Activated CD4-positive, CD25-positive, alpha-beta regulatory T cell (primary cell): ENCODE measurements around the gene S100A12.
"Not testable (repeated sequence)": the region's sequence is repeated elsewhere in the genome, so short reads cannot be mapped to it uniquely, and the experiment has no call there.

Source experiments
- DNase-seq, 4 experiments: peaks; one replicate each; lab custom pipeline; 2025; lab: John Stamatoyannopoulos, UW

The S100A12 gene

DNA sequence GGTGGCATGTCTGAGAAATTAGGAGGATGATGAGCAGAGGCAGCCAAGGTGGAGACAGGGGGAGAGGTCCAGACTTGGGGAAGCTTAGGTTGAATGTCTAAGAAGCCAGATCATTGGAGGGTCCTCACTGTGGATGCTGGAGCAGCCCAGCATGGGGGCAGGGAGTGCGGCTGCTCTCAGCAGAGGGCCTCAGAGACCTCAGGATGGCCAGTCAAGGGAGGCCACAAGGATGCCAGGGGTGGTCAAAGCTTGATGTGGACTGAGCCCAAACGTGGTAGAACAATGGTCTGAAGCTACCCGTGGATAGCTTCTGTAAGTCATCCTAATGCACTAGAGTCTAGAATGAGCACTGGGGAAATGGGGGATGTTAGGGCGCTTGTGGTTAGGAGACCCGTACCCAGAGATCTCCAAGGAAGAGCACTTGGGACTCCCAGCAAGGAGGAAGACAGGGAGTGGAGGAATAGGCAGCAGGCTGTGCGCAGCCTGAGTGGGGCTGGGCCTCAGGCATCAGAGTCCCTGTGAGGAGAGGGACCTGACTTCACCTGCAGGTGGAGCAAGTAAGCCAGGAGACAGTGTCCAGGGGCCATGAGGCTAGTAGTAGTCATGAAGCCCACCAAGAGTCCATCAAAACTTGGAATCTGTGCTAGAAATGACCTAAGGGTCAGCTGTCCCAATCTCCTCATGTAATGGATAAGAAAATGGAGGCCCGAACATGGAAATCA is 22.0 kb downstream of the S100A12 start:
- DNase-seq = no peak

DNA sequence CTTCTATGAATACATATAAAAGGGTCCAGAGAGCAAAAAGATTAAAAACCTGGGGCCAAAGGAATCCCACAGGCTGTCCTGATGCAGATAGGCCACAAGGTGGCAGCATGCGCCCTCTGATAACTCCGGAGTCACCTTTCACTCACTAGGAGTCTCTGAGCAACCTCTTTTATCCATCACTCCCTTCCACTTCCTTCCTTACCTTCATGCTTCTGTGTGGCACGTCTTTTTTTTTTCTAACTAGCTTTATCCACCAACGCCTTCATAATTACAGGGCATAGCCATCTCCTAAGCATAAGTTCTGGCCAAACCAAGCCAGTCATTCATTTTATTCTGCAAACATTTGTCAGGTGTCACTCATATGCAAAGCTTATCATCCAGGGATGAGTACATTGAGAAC is 22.9 kb downstream of the S100A12 start:
- peak in 3 of 4 experiments; percentile 7 to 33 (median 12) for DNase-seq

DNA sequence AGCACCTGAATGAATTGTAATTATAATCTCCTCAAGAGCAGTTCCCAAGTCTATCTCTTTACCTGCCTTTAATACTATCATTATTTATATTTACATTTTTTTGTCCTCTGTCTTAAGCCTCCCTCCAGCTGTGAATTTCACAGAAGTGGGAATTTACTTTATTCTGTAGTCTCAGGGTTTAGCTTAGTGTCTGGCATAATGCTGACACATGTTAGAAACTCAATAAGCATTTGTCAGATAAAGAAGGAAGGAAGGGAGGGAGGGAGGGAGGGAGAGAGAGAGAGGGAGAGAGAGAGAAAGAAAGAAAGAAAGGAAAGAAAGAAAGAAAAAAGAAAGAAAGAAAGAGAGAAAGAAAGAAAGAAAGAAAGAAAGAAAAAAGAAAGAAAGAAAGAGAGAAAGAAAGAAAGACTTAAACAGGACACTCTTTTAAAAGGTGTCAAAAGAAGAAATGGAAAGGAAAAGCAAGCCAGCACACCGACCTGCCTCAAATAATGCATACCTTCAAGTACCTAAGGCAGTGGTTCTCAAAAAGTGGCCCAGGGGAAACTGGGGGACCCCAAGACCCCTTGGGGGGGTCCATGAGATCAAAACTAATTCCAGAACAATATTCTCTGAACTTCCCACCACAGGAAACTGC is 25.0 kb downstream of the S100A12 start:
- no peak for DNase-seq

DNA sequence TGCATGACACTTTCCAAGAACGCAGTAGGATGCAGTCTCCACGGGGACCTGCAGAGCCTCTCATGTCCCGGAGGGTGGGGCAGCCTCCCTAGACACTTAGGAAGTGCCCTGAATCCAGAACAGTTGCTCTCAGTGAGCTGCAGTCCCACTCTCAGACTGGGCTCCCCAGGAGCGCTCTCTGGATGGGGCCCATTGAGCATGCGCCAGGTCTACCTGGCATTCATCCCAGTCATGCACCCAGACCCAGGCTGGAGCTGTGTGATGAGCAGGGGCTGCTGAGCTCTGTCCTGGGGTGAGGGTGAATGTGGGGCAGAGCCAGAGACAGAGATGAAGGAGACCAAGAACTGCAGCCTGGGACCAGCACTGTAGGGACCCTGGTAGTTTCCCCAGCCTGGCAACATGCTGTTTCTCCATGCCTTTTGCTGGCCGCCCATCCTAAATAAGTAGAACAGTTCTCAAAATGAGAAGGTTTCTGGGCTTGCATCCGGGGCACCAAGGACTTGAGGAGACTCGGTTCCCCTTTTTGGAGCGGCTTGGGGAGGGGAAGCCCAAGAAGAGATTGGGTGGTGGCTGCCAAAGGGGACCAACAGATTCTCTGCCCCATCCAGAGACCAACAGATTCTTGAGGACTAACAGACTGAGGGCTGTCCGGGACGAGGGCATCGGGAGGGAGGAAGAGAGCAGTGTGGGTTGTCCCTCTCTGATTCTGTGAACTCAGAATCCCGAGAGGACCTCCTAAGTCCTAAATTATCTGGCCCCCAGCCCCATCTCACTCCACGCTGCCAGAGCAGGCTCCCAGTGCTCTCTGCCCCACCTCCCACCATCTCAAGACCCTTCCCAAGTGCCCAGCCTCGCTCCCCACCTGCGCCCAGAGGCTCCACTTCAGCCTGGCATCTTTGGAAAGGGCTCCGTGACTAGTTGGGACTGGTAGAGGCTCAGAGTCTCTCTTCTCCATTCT is 25.8 kb downstream of the S100A12 start:
- DNase-seq = no peak

DNA sequence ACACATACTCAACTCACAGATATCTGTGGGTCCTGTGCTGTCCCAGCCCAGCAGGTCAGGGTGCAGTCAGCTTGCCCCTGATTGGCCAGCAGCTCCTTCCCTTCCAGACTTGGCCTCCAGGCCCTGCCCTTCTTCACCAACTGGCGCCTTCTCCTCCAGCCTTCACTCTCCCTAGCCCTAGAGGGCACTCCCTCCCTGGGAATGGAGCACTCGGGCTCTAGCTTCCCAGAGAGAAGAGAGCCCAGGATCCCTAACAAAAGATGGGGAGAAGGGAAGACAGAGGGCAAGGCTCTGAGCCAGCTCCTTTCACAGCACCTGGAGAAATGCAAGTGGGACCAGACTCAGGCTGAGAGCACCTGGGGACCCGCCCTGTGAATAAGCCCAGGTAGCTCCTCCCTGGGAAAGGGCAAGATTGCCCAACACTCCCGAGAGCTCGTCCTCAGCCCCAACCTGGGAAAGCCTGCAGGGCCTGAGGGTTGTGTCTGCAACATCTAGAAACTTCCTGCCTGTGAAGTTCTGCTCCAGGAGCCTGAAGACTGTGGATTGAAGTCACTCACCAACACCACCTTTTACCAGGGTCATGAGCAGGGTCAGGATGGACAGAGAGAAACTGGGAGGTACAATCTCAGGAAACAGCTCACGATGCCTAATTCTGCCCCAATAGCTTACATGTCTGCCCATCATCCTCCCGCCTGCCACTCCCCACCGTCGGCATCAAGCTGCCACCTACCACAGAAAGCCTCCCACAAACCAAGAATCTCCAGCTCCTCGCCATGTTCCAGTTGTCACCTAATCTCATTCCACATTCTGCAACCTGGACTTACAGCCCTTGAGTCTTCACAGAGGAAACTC is 26.7 kb downstream of the S100A12 start, which contains the start of gene PGLYRP4:
Gene PGLYRP4 (minus strand): TSS at position 331 of the 852 bp plus-strand sequence. CDS start 909 bp downstream, outside the sequence.
- no peak for DNase-seq

DNA sequence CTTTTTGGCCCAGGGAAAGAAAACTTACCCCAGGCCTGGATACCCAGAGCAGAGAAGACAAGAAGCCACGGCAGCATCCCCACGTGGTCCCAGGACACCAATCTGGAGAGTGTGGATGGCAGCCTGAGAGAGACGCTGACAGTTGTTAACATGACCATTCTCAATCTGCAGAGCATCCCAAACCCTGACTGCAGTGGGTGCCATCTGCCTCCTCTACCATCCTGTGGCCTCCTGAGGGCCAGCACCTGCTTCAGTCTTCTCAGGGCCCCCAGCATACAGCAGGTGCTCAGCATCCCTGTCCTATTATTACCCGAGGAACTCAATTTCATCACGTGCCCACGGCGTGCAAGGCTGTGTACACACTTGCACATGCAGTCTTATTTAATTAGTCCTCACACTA is 27.6 kb downstream of the S100A12 start:
- DNase-seq = no peak

DNA sequence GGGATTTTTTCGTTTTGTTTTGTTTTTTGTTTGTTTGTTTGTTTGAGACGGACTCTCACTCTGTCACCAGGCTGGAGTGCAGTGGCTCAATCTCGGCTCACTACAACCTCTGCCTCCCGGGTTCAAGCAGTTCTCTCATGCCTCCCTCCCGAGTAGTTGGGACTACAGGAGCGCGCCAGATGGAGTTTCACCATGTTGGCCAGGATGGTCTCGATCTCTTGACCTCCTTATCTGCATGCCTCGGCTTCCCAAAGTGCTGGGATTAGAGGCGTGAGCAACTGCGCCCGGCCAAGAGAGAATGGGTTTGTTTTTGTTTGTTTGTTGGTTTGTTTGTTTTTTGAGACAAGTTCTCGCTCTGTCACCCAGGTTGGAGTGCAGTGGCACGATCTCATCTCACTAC is 28.4 kb downstream of the S100A12 start:
- not testable (repeated sequence) for DNase-seq

DNA sequence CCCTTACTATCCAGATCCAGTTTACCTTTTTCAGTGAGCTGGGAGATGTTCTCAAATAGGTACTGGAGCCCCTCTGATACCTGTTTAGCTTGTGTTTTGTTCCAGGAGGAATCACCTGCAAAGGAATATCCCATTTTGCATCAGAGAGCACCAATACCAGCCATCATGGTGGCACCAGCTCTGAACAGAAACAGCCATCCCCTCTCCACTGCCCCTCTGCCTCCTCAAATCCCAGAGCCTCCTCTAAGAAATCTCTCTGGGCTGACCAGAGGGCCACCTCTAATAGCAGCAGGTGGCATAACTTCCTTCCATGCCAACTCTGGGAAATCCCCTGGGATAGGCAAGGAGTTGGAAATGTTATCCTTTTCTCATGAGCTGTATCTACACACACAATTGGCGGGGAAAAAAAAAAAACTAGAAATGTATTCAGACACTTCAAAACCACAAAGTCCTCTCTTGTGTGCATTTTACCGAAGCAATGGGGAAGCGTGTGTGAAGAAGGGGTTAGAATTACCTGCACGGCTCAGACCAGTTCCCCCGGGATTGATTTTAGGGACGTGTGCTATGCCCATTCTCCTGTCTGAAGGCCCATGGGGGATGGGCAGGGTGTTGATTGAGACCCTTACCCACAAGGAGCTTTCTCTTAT is 29.2 kb downstream of the S100A12 start:
- no peak for DNase-seq

DNA sequence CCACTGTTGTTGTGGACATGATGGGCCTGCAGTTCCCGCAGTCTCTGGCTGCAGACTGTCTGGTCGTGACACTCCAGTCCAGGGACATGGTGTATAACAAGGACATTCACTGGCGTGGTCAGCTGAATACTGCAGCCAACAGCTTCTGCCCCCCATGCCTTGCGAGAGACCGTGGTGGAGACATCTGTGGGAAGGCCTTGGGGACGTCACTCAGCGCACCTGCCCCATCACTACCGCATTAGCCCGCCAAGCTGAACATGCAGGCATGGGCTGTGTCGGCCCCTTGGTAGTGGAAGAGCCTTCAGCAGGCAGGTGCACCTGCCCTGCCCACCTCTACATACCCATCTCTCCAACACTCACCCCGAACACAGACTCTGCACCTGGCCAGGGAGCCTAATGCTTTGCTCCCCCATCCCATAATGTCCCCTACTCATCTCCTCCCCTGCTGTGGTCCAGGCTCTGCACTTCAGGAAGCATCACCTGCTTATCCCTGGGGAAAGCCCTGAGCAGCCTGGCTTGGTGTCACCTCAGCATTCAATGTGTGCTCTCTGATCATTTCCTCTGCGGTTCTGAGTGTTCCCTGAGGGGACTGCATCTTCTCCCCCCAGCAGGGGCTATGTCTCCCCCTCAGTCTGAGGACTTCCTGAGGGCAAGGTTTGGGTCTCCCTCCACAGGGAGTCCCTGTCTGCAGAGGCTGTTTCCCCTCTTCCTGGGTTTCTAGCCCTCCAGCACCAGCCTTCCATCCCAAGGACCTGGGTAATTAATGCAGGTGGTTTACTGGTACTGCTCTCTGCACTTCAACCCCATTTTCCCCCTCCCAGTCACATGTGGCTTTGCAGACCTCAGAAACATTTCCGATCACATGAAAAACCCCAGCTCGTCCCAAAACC is 30.0 kb downstream of the S100A12 start:
- DNase-seq = no peak

DNA sequence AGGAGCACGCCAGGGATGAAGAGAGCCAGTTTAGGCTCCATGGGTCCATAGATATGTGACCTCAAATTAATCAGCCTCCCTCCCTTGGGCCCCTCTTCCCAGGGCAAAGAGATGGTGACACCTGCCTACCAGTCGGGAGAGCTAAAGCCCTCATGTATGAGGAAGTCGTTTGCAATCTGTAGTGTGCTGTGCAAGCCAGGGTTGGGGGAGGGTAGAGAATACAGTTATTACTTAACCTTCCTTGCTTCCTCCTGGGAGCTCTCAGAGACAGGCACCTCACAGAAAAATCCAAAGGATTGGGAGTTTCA is 30.7 kb downstream of the S100A12 start:
- DNase-seq = no peak

DNA sequence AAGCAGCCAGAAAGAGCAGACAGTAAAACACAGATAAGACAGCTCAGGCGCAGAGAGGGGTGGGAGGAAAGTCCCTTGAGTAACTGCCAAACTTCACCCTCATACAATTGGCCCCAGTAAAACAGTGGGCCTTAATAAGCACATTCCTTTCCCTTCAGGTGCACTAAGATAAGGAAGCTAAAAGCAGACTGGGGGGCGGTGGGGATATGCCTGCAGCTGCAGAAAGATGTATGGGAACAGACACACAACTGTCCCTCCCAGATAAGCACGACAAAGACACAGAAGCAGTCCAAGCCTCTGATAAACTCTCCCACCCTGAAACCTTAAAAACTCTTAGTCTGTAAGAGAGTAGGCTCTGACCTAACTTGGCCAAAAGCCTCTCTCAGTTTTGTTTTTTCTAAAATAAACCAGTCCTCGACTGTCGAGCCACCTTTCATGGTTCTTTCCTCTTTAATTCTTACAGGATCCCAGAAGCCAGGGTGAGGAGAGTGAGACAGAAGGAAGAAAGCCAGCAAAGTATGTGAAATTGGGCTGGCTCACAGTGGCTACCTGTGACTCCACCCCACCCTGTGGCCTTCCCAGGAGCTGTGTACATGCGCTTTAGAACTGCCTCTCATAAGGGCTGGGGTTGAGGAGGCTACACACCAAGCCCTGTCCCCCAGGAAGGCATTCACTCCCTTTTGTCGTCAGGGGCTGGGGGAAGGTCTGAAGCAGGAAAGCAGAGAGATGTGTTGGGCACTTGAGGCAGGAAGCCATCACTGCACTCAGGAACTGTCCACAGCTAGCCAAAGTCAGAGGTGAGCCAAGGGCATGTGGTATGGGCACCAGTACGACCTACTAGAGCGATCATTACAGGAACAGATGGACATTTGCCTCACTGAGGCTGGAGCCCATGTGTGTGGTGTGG is 31.4 kb downstream of the S100A12 start:
- no peak for DNase-seq

DNA sequence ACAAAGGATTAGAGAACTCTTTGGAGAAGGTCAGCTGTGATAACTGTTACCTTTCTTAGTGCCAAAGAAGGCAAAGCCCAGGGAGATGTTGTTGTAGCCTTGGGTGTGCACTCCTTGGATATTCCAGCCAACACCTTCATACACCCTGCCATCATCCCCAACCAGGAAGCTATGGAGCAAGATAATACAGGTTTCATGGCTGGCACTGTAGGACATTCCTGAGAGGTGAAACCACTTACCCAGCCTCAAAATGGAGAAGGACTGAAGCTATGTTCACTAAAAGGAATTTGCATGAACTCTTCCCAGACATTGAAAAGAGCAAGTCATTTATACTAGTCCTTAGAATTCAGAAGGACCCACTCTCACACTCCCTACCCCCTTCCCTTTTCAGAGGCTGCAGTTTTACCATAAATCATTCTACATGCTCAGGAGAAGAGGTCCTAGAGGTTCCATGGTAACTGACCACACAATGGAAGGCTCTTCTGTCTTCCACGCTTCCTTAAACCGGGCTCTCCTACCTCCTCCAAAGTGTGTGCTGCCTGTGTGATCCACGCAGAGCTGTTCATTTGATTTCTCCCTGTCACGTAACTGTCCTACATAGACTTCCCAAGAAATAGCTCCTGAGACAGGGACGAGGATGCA is 32.3 kb downstream of the S100A12 start:
- no peak for DNase-seq

DNA sequence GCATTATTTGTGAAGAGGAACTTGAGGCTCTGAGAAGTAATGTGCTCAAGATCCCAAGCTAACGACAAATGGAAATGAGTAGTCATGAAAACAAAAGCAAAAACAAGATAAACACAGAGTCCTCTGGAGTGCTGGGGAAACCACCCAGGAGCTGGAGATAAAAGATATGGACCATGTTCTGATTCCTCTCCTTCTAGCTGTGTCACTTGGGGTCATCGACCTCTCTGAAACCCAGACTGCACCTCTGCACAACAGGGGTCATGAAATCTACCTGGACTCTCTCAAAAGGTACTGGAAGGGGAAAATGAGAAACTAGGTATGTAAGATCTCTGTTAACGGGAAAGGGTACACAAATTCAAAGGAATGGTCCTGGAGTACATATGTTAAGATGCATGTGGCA is 33.2 kb downstream of the S100A12 start:
- DNase-seq = no peak

DNA sequence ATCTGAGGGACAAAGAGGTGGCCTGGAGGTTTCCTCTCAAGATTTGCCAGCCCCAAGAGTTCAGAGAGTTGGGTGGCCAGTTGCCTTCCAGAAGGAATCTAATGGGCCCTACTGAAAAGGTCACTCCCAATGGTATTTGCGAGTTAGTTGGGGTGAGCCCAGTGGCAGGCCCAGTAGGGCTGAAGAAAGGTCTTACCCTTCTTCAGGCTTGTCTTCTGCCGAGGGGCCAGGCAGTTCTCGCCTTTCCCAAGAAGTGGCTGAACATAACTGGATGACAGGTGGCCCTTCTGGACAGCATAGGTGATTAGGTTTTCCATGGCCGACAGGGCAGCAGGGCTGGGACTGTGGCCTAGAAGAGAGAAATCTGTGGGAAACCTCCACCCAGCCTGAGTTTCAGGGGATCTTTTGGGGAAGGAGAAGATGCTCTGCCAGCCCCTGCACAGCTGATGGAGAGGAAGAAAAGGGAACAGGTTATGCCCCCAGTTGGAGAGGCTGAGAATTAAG is 33.9 kb downstream of the S100A12 start:
- DNase-seq = no peak

DNA sequence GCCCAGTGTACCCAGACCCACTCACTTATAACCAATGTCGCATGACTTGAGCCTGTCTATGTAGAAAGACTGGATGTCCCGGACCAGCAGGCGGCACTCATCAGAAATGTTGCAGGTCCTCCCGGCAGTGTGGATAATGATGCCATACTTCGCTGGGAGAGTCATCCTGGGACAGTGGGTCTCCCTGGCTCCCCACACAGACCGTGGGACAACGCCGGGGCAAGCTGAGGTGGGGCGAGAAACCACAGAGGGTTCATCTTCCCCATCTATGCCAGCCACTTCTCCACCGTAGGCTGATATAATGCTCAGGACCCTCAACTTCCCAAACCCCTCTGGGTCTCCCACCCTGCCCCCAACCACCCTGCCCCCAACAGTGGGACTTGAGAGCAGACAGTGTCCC is 35.1 kb downstream of the S100A12 start:
- DNase-seq = no peak

DNA sequence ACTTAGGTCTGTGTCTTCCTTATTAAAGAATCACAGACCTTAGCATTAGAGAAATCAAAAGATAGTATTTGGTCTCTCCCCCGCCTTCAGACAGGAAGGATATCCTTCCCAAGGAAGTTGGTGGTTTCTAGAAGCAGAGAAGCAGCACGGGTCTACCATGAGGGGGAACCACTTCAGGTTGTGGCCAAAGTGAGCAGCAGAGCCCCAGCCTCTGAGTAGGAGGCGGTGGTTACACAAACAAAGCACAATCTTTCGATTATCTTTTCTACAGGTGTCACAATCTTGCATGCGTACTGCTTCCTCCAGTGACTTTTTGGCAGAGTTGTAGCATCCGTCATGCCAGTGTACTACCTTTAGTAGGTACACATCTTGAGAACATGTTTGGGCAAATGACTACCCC is 35.6 kb downstream of the S100A12 start:
- DNase-seq = no peak

DNA sequence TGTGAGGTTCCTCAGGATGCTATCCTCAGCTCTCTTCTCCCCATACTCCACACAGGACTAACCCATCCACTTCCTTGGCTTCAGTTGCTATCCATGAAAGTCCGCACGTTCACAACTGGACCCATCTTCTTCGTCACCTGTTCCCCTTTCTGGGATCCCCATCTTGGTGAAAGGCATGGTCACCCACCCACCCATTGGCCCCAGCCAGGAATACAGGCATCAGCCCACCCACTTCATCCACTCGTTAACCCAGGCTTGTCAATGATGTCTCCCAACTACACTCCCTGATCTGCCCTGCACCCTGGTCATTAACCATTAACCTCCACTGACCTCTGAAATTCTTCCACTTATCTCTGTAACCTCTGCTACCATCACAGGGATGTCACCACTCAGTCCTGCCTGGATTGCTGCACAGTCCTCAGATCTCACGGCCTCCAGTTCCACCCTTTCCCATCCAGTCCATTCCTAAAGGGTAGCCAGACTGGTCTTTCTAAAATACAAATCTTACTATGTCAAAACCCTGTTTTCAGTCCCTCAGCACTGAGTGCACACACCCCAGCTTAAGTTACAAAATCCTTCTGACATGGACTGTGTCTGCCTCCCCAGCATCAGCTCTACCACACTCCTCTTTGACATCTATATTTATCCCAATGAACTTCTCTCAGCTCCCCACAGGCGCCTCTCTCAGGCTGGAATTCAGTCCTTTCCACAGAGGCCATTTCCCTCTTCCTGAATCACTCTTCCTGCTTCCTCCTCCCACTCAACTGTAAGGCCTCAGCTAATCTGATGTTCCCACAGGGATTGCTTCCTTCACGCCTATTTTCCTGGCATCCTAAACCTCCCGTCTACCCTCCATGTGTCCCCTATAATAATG is 37.2 kb downstream of the S100A12 start:
- no peak for DNase-seq
